KG1 (cell line): Measurements from ENCODE around the gene PHKA2.
"Not testable (repeated sequence)": the region's sequence is repeated elsewhere in the genome, so short reads cannot be mapped to it uniquely, and the experiment has no call there.

Experiments used
- DNase-seq: peaks from one replicate; lab custom pipeline; 2025; lab: John Stamatoyannopoulos, UW

PHKA2 gene

DNA sequence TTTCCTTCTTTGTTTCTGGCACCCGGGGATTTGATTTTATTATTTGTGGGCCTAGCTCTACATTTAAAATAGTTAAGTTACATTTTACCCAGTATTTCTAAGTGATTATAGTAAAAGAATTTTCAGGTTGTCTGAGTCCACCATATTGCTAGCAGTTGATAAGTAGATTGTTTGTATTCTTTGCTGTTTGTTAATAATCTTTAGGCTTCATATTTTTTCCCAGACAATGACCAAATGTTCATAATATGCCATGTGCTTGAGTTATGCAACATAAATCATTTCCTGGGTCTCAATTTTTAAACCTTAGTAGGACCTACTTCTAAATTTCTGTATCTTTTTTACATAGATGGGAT lies 127.3 kb downstream of the PHKA2 start:
- no peak for DNase-seq

DNA sequence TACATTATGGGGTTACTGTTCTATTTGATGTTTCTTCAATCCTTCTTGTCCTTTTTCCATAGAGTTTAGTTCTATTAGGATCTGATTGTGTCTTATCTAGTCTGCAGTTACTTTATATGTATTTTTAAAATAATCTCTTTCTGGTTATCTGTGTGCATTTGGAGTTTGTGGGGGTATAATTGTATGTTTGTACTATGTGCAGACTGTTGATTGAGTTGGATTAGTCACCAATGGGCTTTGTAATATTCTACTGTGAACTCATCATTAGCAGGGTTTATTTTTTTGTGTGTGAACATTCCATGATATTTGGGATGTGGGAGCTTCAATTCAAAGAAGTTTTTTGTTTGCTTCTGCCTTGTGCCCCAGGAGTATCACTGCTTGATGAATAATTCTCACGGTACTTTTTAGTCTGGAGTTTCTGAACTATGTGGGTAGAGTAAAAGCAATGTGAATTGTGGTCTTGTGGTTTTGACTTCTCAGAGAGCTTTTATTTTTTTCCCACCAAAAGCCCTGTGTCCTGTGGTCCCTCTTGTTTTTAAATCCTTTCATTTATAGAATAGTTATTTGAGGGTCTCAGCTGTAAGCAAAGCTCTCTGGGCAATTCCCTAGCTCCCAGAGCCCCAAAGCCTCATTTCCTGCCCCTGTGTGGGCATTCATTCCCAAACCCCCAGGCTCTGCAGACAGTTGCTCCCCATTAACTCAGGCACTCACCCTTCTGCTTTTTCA lies 127.8 kb downstream of the PHKA2 start:
- DNase-seq, result no peak

DNA sequence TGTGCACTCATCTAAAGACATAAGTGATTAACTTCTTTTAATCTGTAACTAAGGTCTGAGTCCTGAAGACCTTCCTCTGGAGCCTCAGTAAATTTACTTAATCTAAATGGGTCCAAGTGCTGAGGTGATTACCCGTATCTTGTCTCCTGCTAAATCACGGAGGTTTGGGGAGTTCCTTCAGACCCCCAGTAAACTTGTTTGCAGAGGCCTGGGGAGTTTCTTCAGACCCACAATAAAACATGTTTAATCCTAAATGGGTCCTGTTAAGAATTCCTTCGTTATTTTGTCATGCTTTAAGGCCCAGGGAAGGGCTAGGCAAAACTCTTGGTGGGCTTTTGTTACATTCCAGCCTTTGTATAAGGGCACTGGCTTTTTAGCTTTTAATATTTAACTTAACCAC lies 136.0 kb downstream of the PHKA2 start:
- not testable (repeated sequence) for DNase-seq
